HG03025 (cell line): ENCODE data around the gene CHERP.

ENCODE experiments used
- ATAC-seq: cut with Tn5 transposase; IDR thresholded peaks from one replicate; pipeline ENCODE4 v1.9.1; 2021; ENCODE audit warnings: mild to moderate bottlenecking, moderate library complexity; ENCODE audit not compliant: unreplicated experiment, low FRiP score

CHERP gene

GRCh38 chr19:16542045-16542909 is at the start of gene CHERP:
Gene CHERP, minus strand, starts transcription at chr19:16542437. Its CDS starts 59 bp downstream, at chr19:16542378.
- peak; percentile 68 for ATAC-seq

- ATAC-seq: no peak
Observed at GRCh38 chr19:16590876-16591802, 48.9 kb upstream of the CHERP start.

- no peak for ATAC-seq
Observed at GRCh38 chr19:16589917-16590316, 47.7 kb upstream of the CHERP start.

- no peak for ATAC-seq
Observed at GRCh38 chr19:16588824-16589577, 46.8 kb upstream of the CHERP start.

GRCh38 chr19:16587833-16588823 is 45.9 kb upstream of the CHERP start:
- peak; percentile 31 for ATAC-seq

GRCh38 chr19:16586991-16587832 is 45.0 kb upstream of the CHERP start:
- ATAC-seq: no peak

- ATAC-seq: no peak
Observed at GRCh38 chr19:16586477-16586871, 44.2 kb upstream of the CHERP start.

GRCh38 chr19:16585808-16586476 is 43.7 kb upstream of the CHERP start:
- ATAC-seq: no peak

- no peak for ATAC-seq
Observed at GRCh38 chr19:16585094-16585801, 43.0 kb upstream of the CHERP start.

GRCh38 chr19:16584248-16585093 is 42.2 kb upstream of the CHERP start:
- peak; percentile 48 for ATAC-seq

GRCh38 chr19:16582486-16583261 is 40.4 kb upstream of the CHERP start:
- no peak for ATAC-seq

- no peak for ATAC-seq
Observed at GRCh38 chr19:16581971-16582343, 39.7 kb upstream of the CHERP start.

- ATAC-seq: no peak
Observed at GRCh38 chr19:16581145-16581970, 39.1 kb upstream of the CHERP start.

- ATAC-seq: no peak
Observed at GRCh38 chr19:16579381-16579780, 37.1 kb upstream of the CHERP start.

GRCh38 chr19:16577531-16577985 is 35.3 kb upstream of the CHERP start:
- no peak for ATAC-seq
